H1 (cell line): ENCODE measurements around the gene GOLGA6L22. TPM values are rescaled to one million over a fixed set of nuclear protein-coding genes. Genes with fewer than 3 reads are reported as not detected.
"Not testable (repeated sequence)": the region's sequence is repeated elsewhere in the genome, so short reads cannot be mapped to it uniquely, and the experiment has no call there.

ENCODE experiments used
- CTCF ChIA-PET: fragments of 300-600 bp; sonication (Branson Sonifier 250); formaldehyde crosslinking; loops from one replicate; lab custom pipeline; 2021; ENCODE audit not compliant: partially characterized antibody; lab: Charles Lee
- POLR2A ChIA-PET: fragments of 300-600 bp; sonication (Branson Sonifier 250); formaldehyde crosslinking; loops from one replicate; lab custom pipeline; 2021; ENCODE audit warnings: inconsistent platforms; ENCODE audit not compliant: partially characterized antibody; lab: Charles Lee
- DNase-seq, 2 experiments: peaks; one replicate each; pipeline versions ENCODE4 v3.0.0 to v3.0.0-alpha.2; 2010 to 2022; ENCODE audit warnings: low spot score in 2 of 2, low read depth in 1 of 2, mixed read lengths in 1 of 2
- FAIRE-seq: peaks from 2 replicates; lab custom pipeline; 2011; peaks lifted over from hg19 to GRCh38; lab: Jason Lieb, UNC
- H2AFZ ChIP-seq: 2 replicates; pipeline ENCODE4 v1.8.1; 2012; ENCODE audit warnings: low read length, inconsistent platforms
- H2AK5ac ChIP-seq: 2 replicates; pipeline ENCODE4 v1.6.1; 2013; ENCODE audit warnings: low read depth, low read length
- H2BK120ac ChIP-seq: replicated peaks from 2 replicates; pipeline ENCODE3; 2013; ENCODE audit warnings: low read depth, low read length, inconsistent platforms
- H2BK12ac ChIP-seq: 2 replicates; pipeline ENCODE4 v1.6.1; 2013; ENCODE audit warnings: low read depth, low read length
- H2BK15ac ChIP-seq: 2 replicates; pipeline ENCODE4 v1.6.1; 2013; ENCODE audit warnings: low read length
- H2BK20ac ChIP-seq: 2 replicates; pipeline ENCODE4 v1.6.1; 2013; ENCODE audit warnings: low read length
- H2BK5ac ChIP-seq: 2 replicates; pipeline ENCODE4 v1.6.1; 2013; ENCODE audit warnings: low read depth, low read length
- H3K14ac ChIP-seq: 2 replicates; pipeline ENCODE4 v1.6.1; 2013; ENCODE audit warnings: inconsistent platforms; ENCODE audit not compliant: insufficient read length
- H3K18ac ChIP-seq: 2 replicates; pipeline ENCODE4 v1.6.1; 2013; ENCODE audit warnings: low read length; ENCODE audit errors: extremely low read depth
- H3K23ac ChIP-seq: 2 replicates; pipeline ENCODE4 v1.6.1; 2013; ENCODE audit warnings: inconsistent platforms; ENCODE audit not compliant: insufficient read length
- H3K23me2 ChIP-seq: 2 replicates; pipeline ENCODE4 v1.6.1; 2013; ENCODE audit warnings: low read depth, low read length
- H3K27ac ChIP-seq: 2 replicates; pipeline ENCODE4 v1.6.1; 2011; ENCODE audit warnings: low read depth, low read length, inconsistent platforms
- H3K27me3 ChIP-seq, 4 experiments: replicated peaks in 1 of 4; 1 replicate in 1 of 4; 2 replicates in 3 of 4; pipeline versions ENCODE4 v1.6.1 to v1.8.1; 2011 to 2013; ENCODE audit warnings: low read length in 3 of 4, mild to moderate bottlenecking in 3 of 4, inconsistent platforms in 2 of 4, mixed read lengths in 2 of 4, moderate library complexity in 1 of 4; ENCODE audit not compliant: control insufficient read depth in 3 of 4, insufficient read depth in 3 of 4; ENCODE audit errors: extremely low read depth in 1 of 4
- H3K36me3 ChIP-seq, 4 experiments: 2 replicates each; pipeline versions ENCODE4 v1.6.1 to v1.8.1; 2011 to 2013; ENCODE audit warnings: mild to moderate bottlenecking in 4 of 4, low read length in 3 of 4, moderate library complexity in 2 of 4, control low read depth in 1 of 4, inconsistent platforms in 1 of 4; ENCODE audit not compliant: insufficient read depth in 4 of 4, control insufficient read depth in 2 of 4
- H3K4ac ChIP-seq: replicated peaks from 2 replicates; pipeline ENCODE3; 2013; ENCODE audit warnings: low read length, low read depth, mixed read lengths, inconsistent platforms; ENCODE audit not compliant: insufficient read length
- H3K4me1 ChIP-seq, 4 experiments: replicated peaks in 1 of 4; 1 replicate in 1 of 4; 2 replicates in 3 of 4; pipeline versions ENCODE4 v1.6.1 to v1.8.1; 2011 to 2013; ENCODE audit warnings: low read length in 3 of 4, inconsistent platforms in 2 of 4, mixed read lengths in 1 of 4; ENCODE audit not compliant: insufficient read depth in 4 of 4, control insufficient read depth in 3 of 4
- H3K4me2 ChIP-seq, 2 experiments: 2 replicates each; pipeline versions ENCODE4 v1.6.1 to v1.8.1; 2011 to 2013; ENCODE audit warnings: low read depth in 2 of 2, low read length in 2 of 2, control low read depth in 1 of 2, inconsistent platforms in 1 of 2, mild to moderate bottlenecking in 1 of 2; ENCODE audit not compliant: insufficient read depth in 1 of 2
- H3K4me3 ChIP-seq, 4 experiments: fragments of 200-600, 300-600 bp in 1 of 4; sonication (generic), shearing (Covaris generic), sonication (Bioruptor Twin) in 1 of 4; 2 replicates each; pipeline versions ENCODE4 v1.5.1 to v1.8.1; 2011 to 2016; ENCODE audit warnings: low read length in 4 of 4, low read depth in 3 of 4, control low read depth in 2 of 4, inconsistent platforms in 2 of 4, mild to moderate bottlenecking in 2 of 4, mixed read lengths in 1 of 4, moderate library complexity in 1 of 4; ENCODE audit not compliant: insufficient read depth in 2 of 4; ENCODE audit errors: extremely low read depth in 1 of 4
- H3K56ac ChIP-seq: replicated peaks from 2 replicates; pipeline ENCODE3; 2013; ENCODE audit warnings: low read depth, mild to moderate bottlenecking, mixed read lengths, low read length, inconsistent platforms; ENCODE audit not compliant: insufficient read length
- H3K79me1 ChIP-seq: 2 replicates; pipeline ENCODE4 v1.6.1; 2013; ENCODE audit warnings: low read depth, low read length, control low read depth
- H3K79me2 ChIP-seq, 2 experiments: 2 replicates each; pipeline versions ENCODE4 v1.6.1 to v1.8.1; 2012 to 2013; ENCODE audit warnings: low read length in 2 of 2, mild to moderate bottlenecking in 2 of 2, inconsistent platforms in 1 of 2; ENCODE audit not compliant: insufficient read depth in 2 of 2, control insufficient read depth in 1 of 2
- H3K9ac ChIP-seq, 4 experiments: replicated peaks in 1 of 4; 1 replicate in 1 of 4; 2 replicates in 3 of 4; pipeline versions ENCODE4 v1.6.1 to v1.8.1; 2011 to 2013; ENCODE audit warnings: low read depth in 3 of 4, low read length in 3 of 4, control low read depth in 2 of 4, mild to moderate bottlenecking in 2 of 4, moderate library complexity in 2 of 4, inconsistent platforms in 1 of 4; ENCODE audit errors: extremely low read depth in 1 of 4
- H3K9me3 ChIP-seq, 2 experiments: 2 replicates each; pipeline versions ENCODE4 v1.6.1 to v1.8.1; 2012 to 2013; ENCODE audit warnings: mild to moderate bottlenecking in 2 of 2, moderate library complexity in 2 of 2, control low read depth in 1 of 2, inconsistent platforms in 1 of 2, low read depth in 1 of 2, low read length in 1 of 2, mixed read lengths in 1 of 2; ENCODE audit not compliant: insufficient read depth in 2 of 2
- H4K20me1 ChIP-seq, 2 experiments: replicated peaks in 1 of 2; 2 replicates each; pipeline versions ENCODE3 to v1.8.1; 2011 to 2013; ENCODE audit warnings: inconsistent platforms in 2 of 2, low read length in 2 of 2, mild to moderate bottlenecking in 1 of 2; ENCODE audit not compliant: insufficient read depth in 2 of 2, control insufficient read depth in 1 of 2
- H4K5ac ChIP-seq: 2 replicates; pipeline ENCODE4 v1.6.1; 2013; ENCODE audit warnings: low read length, low read depth, mixed read lengths, inconsistent platforms; ENCODE audit not compliant: insufficient read length
- H4K8ac ChIP-seq: 2 replicates; pipeline ENCODE4 v1.8.0; 2013; ENCODE audit warnings: mild to moderate bottlenecking, moderate library complexity, low read length, inconsistent platforms; ENCODE audit not compliant: insufficient read depth; ENCODE audit errors: extremely low read depth
- H4K91ac ChIP-seq: replicated peaks from 2 replicates; pipeline ENCODE3; 2013; ENCODE audit warnings: low read length, mixed read lengths, inconsistent platforms; ENCODE audit not compliant: insufficient read length
- WGBS, 2 experiments: shearing (Covaris generic) in 1 of 2; methylation state at CpG; one replicate each; pipeline versions ENCODE4 v1.1.6 to v1.1.7; 2013 to 2015; ENCODE audit warnings: low lambda C conversion rate in 2 of 2, mixed read lengths in 2 of 2, inconsistent platforms in 1 of 2, low coverage in 1 of 2, missing lambda C conversion rate in 1 of 2; ENCODE audit not compliant: insufficient replicate concordance in 2 of 2, insufficient coverage in 1 of 2, insufficient read length in 1 of 2; ENCODE audit errors: extremely low coverage in 1 of 2, missing lambda C conversion rate in 1 of 2; 5-methylcytosine and 5-hydroxymethylcytosine counted together
- polyA plus RNA-seq, 7 experiments: library from polyadenylated mRNA; depleted of rRNA in 3 of 7; stranded (reverse) in 5 of 7; unstranded in 2 of 7; fragments of >200 nt in 5 of 7; fragments of 200-250 nt in 2 of 7; gene quantifications; 1 replicate in 5 of 7; 2 replicates in 1 of 7; 4 replicates in 1 of 7; pipeline versions ENCODE4 v1.2.1 to v1.2.3, GENCODE V29; 2011 to 2013; ENCODE audit warnings: missing spikeins in 2 of 7, mixed read lengths in 2 of 7
- total RNA-seq: library from RNA; stranded (reverse); fragmentation: NEBNext Ultra II Directional; extraction: Animal tissue kit (Norgen Biotek cat#: 25700); gene quantifications from 2 replicates; pipeline ENCODE4 v1.2.1, GENCODE V29; 2021

The GOLGA6L22 gene
- total and polyA plus RNA-seq, 2 of the 8 experiments (the other 6 are each of a cell fraction or from before 2014, with no cell fraction given), result not detected

DNA sequence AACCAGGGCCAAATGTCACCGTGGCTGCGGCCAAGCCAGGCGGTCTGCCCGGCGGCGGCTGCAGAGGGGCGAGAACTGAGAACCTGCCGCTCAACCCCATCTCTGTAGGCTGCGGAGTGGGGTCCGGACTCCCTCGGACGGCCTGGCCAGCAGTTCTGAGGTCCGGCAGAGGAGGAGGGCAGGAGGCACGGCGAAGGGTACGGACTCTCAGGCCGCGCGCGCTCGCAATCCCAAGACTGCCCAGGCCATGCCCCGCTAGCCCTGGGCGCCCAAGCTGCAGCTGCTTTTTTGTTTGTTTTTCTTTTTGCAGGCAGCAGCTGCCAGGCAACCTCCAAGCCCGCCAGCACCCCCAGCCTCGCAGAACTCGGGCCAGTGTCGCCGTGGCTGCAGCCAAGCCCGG, 40.5 kb upstream of the GOLGA6L22 start:
- H2BK15ac ChIP-seq, H3K23me2 ChIP-seq, FAIRE-seq, H4K8ac ChIP-seq, H3K56ac ChIP-seq, H2AFZ ChIP-seq, H3K4me2 ChIP-seq, H3K23ac ChIP-seq, H3K9ac ChIP-seq, H3K4me1 ChIP-seq, H3K4ac ChIP-seq, H3K79me2 ChIP-seq, H3K79me1 ChIP-seq, H3K36me3 ChIP-seq, DNase-seq, H3K27me3 ChIP-seq, H3K14ac ChIP-seq, POLR2A ChIA-PET, H4K91ac ChIP-seq, H2BK120ac ChIP-seq, H3K4me3 ChIP-seq, H2BK20ac ChIP-seq, CTCF ChIA-PET, H4K20me1 ChIP-seq, H3K9me3 ChIP-seq, H3K18ac ChIP-seq, H2AK5ac ChIP-seq, H2BK12ac ChIP-seq, H3K27ac ChIP-seq, H4K5ac ChIP-seq, H2BK5ac ChIP-seq: not testable (repeated sequence)
- no CpG with 5 or more reads among the region's 29 CpGs for WGBS, 2 experiments

GRCh38 chr15:22418666-22419065, 40.0 kb upstream of the GOLGA6L22 start:
- 96% methylated on average over 14 of the region's 33 CpGs; no CpG with 5 or more reads in 1 of the 2 experiments for WGBS, 2 experiments
- H3K4me2 ChIP-seq, result not testable (repeated sequence)

More at GRCh38 chr15:22418666-22419065, 40.0 kb upstream of the GOLGA6L22 start:
- H2BK5ac ChIP-seq, H3K23me2 ChIP-seq, H3K18ac ChIP-seq, H4K91ac ChIP-seq, H3K9ac ChIP-seq, H3K4me1 ChIP-seq, H3K36me3 ChIP-seq, H2AK5ac ChIP-seq, H3K14ac ChIP-seq, DNase-seq, H3K4ac ChIP-seq, H4K5ac ChIP-seq, POLR2A ChIA-PET, H3K27ac ChIP-seq, H2AFZ ChIP-seq, H3K9me3 ChIP-seq, H4K8ac ChIP-seq, H2BK15ac ChIP-seq, H2BK120ac ChIP-seq, H2BK20ac ChIP-seq, H4K20me1 ChIP-seq, H3K23ac ChIP-seq, H2BK12ac ChIP-seq, H3K79me1 ChIP-seq, H3K27me3 ChIP-seq, H3K56ac ChIP-seq, FAIRE-seq, H3K79me2 ChIP-seq, H3K4me3 ChIP-seq, CTCF ChIA-PET: not testable (repeated sequence)
